ENCODE results near the gene FNTB. TPM values are rescaled to one million over a fixed set of nuclear protein-coding genes. Genes with fewer than 3 reads are reported as not detected.

The FNTB gene
- total RNA-seq, 4 donors from 2014 or later, result 11.9 to 25.6 (median 17.6) TPM

DNA sequence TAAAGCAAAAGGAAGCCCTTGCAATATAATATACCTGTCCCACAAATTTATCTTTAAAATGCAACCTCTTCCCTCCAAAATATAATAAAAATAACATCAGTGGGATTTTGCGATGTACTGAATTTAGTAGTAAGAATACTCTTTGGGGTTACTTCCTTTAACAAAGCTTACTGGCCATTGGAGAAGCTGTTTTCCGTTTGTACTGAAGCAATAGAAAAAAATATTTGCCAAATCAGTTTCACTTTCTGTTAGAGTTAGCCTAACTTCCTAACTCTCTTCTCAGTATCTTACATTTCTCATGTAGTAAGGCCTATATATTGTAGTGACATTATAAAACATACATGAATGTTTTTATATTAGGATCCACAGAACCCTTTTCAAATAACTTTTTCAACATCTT is 111.9 kb downstream of the FNTB start:
- TF ChIP-seq CTCF (IDR thresholded peaks at IDR 0.05), result no peak
- TF ChIP-seq POLR2A (IDR thresholded peaks at IDR 0.05), result no peak
- H3K27me3 ChIP-seq, result no peaks in the 10 kb centered on the region
- H3K4me1 ChIP-seq, result peaks cover 0 to 72% (median 9%) of the 10 kb centered on the region in 4 donors
- peaks cover 0 to 18% (median 0%) of the 10 kb centered on the region in 3 donors for H3K36me3 ChIP-seq
- H3K4me3 ChIP-seq, result peak overlapping the region in 2 of 4 donors; percentile 15 to 22
- no peak for DNase-seq
- no peaks in the 10 kb centered on the region for H3K9me3 ChIP-seq
- H3K27ac ChIP-seq, result peak overlapping the region; percentile 42 to 59 (median 48)

- Histone ChIP-seq H3K27me3 (no peaks in the 10 kb centered on the region), H3K9me3 (no peaks in the 10 kb centered on the region), H3K36me3 (peaks cover 0 to 9% (median 0%) of the 10 kb centered on the region in 3 donors), H3K4me3 (peak overlapping the region; percentile 75 to 90 (median 87)), H3K27ac (peak overlapping the region; percentile 34 to 97 (median 94)), H3K4me1 (peaks cover 0 to 65% (median 9%) of the 10 kb centered on the region in 4 donors)
- DNase-seq, result no peak
- no peak for TF ChIP-seq POLR2A (IDR thresholded peaks at IDR 0.05)
- TF ChIP-seq CTCF (IDR thresholded peaks at IDR 0.05), result no peak
These were observed 114.3 kb downstream of the FNTB start for GRCh38 chr14:65100922-65101541.

DNA sequence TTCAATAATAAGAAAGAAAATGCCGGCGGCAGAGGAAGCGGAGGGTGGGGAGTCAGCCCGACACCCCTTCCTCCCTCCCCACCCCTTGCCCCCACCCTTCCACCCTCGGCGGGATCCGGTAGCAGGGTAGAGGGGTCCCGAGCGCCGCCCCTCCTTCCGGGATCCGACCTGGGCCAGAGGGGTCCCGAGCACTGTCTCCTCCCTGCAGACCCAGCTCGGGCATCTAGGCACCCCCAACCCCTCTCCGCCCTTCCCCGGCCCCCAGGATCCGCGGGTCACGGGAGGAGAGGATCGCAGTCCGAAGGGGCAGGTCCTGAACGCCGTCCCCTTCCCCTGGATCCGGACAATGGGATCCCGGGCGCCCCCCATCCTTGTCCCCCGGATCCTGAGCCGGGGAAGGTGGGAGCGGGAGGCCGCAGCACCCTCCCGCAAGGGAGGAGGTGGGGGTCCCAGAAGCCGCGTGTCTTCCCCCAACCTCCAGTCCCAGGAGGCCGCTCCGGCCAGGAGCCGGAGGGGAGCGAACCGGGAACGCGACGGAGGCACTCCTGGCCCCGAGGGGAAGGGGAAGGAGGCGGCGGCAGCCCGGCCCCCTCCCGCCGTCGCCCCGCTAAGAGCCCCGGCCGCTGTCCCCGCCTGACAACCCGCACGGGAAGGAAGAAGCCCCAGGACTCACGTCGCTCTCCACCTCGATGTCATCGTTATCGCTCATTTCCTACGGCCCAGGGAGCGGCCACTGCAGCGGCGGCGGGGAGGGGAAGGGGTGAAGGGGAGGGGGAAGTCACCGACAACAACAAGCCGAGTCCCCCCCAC is 115.1 kb downstream of the FNTB start:
- Histone ChIP-seq H3K4me3 (peak overlapping the region; percentile 75 to 90 (median 87)), H3K4me1 (peaks cover 0 to 57% (median 9%) of the 10 kb centered on the region in 4 donors), H3K27me3 (no peaks in the 10 kb centered on the region), H3K9me3 (no peaks in the 10 kb centered on the region), H3K36me3 (peaks cover 0 to 6% (median 0%) of the 10 kb centered on the region in 3 donors), H3K27ac (peak overlapping the region; percentile 94 to 97 (median 95))
- DNase-seq, result peak; percentile 52 to 62 (median 60)
- TF ChIP-seq CTCF (IDR thresholded peaks at IDR 0.05) (no peak), POLR2A (IDR thresholded peaks at IDR 0.05) (no peak)

GRCh38 chr14:65102441-65103149 is 115.9 kb downstream of the FNTB start, which contains the start of gene MAX:
MAX (minus strand) TSS chr14:65102517; CDS start chr14:65102339, 178 bp downstream.
- Histone ChIP-seq H3K4me3 (peak within 1 kb of the TSS; percentile 75 to 90 (median 87)), H3K27ac (peak within 1 kb of the TSS; percentile 94 to 97 (median 95)), H3K27me3 (no peaks in the 10 kb centered on the region), H3K36me3 (peaks cover 0 to 5% (median 0%) of the 10 kb centered on the region in 3 donors), H3K4me1 (peaks cover 0 to 49% (median 9%) of the 10 kb centered on the region in 4 donors), H3K9me3 (no peaks in the 10 kb centered on the region)
- DNase-seq, result peak; percentile 98 to 99 (median 98)
- TF ChIP-seq POLR2A (IDR thresholded peaks at IDR 0.05), result peak; percentile 76 to 93
- no peak for TF ChIP-seq CTCF (IDR thresholded peaks at IDR 0.05)

DNA sequence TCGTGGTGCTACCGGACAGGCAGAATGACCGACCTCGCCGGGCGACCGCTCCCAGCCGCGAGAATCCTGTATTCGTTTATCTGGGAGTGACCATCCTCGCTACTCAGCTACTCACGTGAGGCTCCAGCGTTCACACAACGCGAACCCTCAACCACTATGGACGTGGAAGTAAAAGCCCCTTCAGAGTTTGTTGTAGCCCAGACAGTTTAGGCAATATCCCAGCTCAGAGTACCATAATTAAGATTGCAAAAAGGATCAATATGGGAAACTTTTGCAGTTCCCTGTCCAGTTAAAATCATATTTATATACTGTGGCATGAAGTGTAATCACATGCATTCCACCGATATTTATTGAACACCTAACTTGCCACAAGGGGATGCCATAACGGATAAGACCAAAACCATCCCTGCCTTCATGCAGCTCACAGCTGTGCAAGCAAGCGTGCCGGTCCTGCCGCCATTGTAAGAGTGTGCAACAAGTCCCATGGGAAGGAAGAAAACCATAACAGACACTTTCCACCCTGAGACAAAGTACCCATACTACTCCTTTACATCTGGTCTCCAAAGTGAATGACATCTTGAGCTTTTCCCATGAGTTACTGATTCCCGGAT is 116.6 kb downstream of the FNTB start:
- TF ChIP-seq POLR2A (IDR thresholded peaks at IDR 0.05) (no peak), CTCF (IDR thresholded peaks at IDR 0.05) (peak in 2 of 6 experiments; percentile 5 to 12)
- DNase-seq, result no peak
- peak overlapping the region; percentile 69 to 90 (median 80) for H3K4me3 ChIP-seq

More for the DNA sequence above, 116.6 kb downstream of the FNTB start:
- Histone ChIP-seq H3K4me1 (peaks cover 0 to 43% (median 6%) of the 10 kb centered on the region in 4 donors), H3K27me3 (no peaks in the 10 kb centered on the region), H3K9me3 (no peaks in the 10 kb centered on the region), H3K27ac (peak overlapping the region; percentile 13 to 94 (median 68)), H3K36me3 (peaks cover 0 to 5% (median 0%) of the 10 kb centered on the region in 3 donors)
